Measurements from ENCODE around the gene CYP2W1.

CYP2W1 gene

GRCh38 chr7:1016577-1017531 is 33.9 kb downstream of the CYP2W1 start:
- no peak for DNase-seq

GRCh38 chr7:1017586-1018333 is 34.8 kb downstream of the CYP2W1 start:
- no peak for DNase-seq

GRCh38 chr7:1018334-1018695 is 35.3 kb downstream of the CYP2W1 start:
- DNase-seq: no peak

- no peak for DNase-seq
These were observed 36.3 kb downstream of the CYP2W1 start for GRCh38 chr7:1019255-1019785.

GRCh38 chr7:1019789-1020610 is 37.0 kb downstream of the CYP2W1 start:
- no peak for DNase-seq

GRCh38 chr7:1020849-1021251 is 37.9 kb downstream of the CYP2W1 start:
- no peak for DNase-seq

DNA sequence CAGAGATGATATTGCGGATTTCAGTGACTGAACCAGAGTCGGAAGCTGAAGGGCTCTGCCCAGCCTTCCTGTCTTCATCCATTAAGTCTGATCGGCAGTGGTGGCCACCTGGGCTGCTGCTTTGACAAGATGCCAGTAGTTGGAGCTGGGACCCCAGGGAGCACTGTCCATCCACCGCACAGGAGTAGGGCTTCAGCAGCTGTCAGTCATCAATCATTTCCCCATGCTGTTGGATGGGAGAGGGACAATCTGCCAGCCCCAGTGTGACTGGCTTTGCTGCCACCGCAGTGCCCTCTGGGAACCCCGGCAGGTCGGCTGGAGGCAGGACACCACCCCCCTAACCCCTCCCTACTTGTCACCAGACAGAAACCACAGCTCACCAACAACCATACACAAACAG is 38.4 kb downstream of the CYP2W1 start:
- no peak for DNase-seq

- DNase-seq: no peak
These were observed 39.0 kb downstream of the CYP2W1 start for GRCh38 chr7:1021931-1022330.

GRCh38 chr7:1022356-1022755 is 39.4 kb downstream of the CYP2W1 start:
- no peak for DNase-seq

- DNase-seq: no peak
These were observed 40.0 kb downstream of the CYP2W1 start for GRCh38 chr7:1022801-1023465.

GRCh38 chr7:1024331-1024841 is 41.4 kb downstream of the CYP2W1 start:
- no peak for DNase-seq

GRCh38 chr7:1024876-1025742 is 42.1 kb downstream of the CYP2W1 start:
- DNase-seq: no peak

GRCh38 chr7:1025743-1026581 is 43.0 kb downstream of the CYP2W1 start:
- no peak for DNase-seq

GRCh38 chr7:1026721-1027161 is 43.8 kb downstream of the CYP2W1 start:
- no peak for DNase-seq

- peak; percentile 24 for DNase-seq
These were observed 44.5 kb downstream of the CYP2W1 start for GRCh38 chr7:1027242-1028043.

DNA sequence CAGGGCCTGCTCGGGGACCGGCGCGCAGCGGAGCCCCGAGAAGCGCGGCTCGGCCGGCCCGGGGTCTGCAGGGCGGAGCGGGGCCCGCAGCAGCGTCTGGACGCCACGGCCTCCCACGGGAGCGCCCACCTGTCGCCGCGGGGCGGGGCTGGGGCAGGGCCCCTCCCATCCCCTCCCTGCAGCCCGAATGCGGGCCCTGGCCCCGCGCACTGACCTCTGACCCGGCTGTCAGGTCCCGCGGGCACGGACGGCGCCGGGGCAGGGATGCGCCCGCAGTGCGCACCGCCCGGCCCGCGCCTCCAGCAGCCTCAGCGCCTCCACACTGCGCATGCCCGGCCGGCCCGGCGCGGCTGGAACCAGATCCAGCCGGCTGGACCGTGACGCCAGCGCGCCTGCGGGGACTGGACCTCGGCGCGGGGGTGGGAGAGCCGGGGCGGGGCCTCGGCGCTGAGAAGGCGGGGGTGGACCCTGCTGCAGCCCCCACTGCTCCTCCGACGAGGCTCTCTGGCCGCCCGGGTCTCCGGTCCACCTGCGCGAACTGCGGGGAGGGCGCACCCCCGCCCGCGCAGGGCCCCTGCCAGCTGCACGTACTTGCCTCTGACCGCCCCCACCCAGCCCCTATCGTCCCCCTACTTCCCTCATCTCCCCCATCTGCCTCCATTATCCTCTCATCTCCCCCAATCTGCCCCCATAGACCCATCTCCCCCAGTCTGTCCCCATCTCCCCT is 45.2 kb downstream of the CYP2W1 start:
- DNase-seq: peak; percentile 90

DNA sequence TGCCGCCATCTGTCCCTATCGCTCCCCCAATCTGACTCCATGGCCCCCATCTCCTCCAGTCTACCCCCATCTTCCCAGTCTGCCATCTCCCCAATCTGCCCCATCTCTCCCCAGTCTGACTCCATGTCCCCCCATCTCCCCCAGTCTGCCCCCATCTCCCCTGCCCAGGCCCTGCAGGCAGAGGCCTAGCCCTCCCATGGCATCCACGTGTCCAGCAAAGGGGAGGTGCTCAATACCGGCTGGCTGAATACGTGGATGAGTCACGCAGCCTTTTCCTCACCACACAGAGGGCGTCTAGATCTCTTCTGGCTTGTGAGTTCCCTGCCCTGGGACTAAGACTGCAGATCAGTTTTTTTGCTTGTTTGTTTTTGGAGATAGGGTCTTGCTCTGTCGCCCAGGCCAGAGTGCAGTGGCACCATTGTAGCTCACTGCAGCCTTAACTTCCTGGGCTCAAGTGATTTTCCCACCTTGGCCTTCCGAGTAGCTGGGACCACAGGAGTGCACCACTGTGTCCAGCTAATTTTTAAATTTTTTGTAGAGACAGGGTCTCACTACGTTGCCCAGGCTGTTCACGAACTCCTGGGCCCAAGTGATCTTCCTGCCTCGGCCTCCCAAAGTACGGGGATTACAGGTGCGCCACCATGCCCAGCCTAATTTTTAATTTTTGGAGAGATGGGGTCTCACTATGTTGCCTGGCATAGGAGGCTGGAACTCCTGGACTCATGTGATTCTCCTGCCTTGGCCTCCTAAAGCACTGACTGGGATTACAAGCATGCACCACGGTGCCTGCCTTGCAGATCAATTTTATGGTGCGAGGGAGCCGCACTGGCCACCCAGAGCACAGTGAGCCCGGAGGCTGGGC is 46.0 kb downstream of the CYP2W1 start:
- peak; percentile 95 for DNase-seq

Data from fibroblast of skin of right biceps (primary cell).